Activated B cell treated with CpG ODN at 0.5 μM for 24 hours (primary cell): ENCODE measurements around the gene KCNJ6. TPM values are rescaled to one million over a fixed set of nuclear protein-coding genes. Genes with fewer than 3 reads are reported as not detected.

Source experiments
- ATAC-seq: fragments of 200-7000 bp; cut with Tn5 transposase; one replicate; pipeline ENCODE4 v1.10.0; 2021; ENCODE audit warnings: low read depth, mild to moderate bottlenecking, moderate library complexity
- CTCF ChIA-PET: fragments of 350-600 bp; sonication (Branson Sonifier 250); formaldehyde crosslinking; loops from one replicate; lab custom pipeline; 2021; ENCODE audit warnings: antibody characterized with exemption; lab: Charles Lee
- POLR2A ChIA-PET: fragments of 350-600 bp; sonication (Branson Sonifier 250); formaldehyde crosslinking; loops from one replicate; lab custom pipeline; 2021; ENCODE audit warnings: antibody characterized with exemption; lab: Charles Lee
- DNase-seq: peaks from one replicate; pipeline ENCODE4 v3.0.0; 2022
- H3K27ac Mint-ChIP-seq: one replicate; pipeline ENCODE4 v1.8.0; 2020; ENCODE audit warnings: mixed read lengths
- H3K27me3 Mint-ChIP-seq: one replicate; pipeline ENCODE4 v1.8.0; 2021; ENCODE audit warnings: mixed read lengths
- H3K36me3 Mint-ChIP-seq: one replicate; pipeline ENCODE4 v1.8.0; 2021; ENCODE audit warnings: low read depth, mixed read lengths
- H3K4me1 Mint-ChIP-seq: one replicate; pipeline ENCODE4 v1.8.0; 2021; ENCODE audit warnings: mixed read lengths
- H3K4me3 Mint-ChIP-seq: one replicate; pipeline ENCODE4 v1.8.0; 2020; ENCODE audit warnings: mild to moderate bottlenecking, mixed read lengths
- H3K9me3 Mint-ChIP-seq: one replicate; pipeline ENCODE4 v1.8.0; 2020; ENCODE audit warnings: mixed read lengths
- CTCF ChIP-seq: fragments of 200-600 bp; IDR thresholded peaks from one replicate; pipeline ENCODE4 v1.8.0; 2022; ENCODE audit warnings: antibody characterized with exemption, mild to moderate bottlenecking
- intact Hi-C: fragments of 100-400 bp; cut with micrococcal nuclease; formaldehyde crosslinking; loops from one replicate; pipeline ENCODE4 v1.15.1; 2024
- total RNA-seq: library from RNA; stranded (reverse); gene quantifications from 2 replicates; pipeline ENCODE4 v1.2.3, GENCODE V29; 2022

KCNJ6 gene
- total RNA-seq, 1 donor from 2014 or later, result not detected

GRCh38 chr21:37862536-37862935 is 53.7 kb downstream of the KCNJ6 start:
- H3K9me3 Mint-ChIP-seq, result no peaks in the 10 kb centered on the region
- no peaks in the 10 kb centered on the region for H3K27me3 Mint-ChIP-seq
- no peaks in the 10 kb centered on the region for H3K36me3 Mint-ChIP-seq
- DNase-seq (no peak), ATAC-seq (peak; percentile 28)
- H3K4me3 Mint-ChIP-seq, result no peak overlapping the region
- no peak for TF ChIP-seq CTCF
- ChIA-PET CTCF (no interaction called here), POLR2A (no interaction called here)
- H3K4me1 Mint-ChIP-seq, result peaks cover 10% of the 10 kb centered on the region
- H3K27ac Mint-ChIP-seq, result no peak overlapping the region
- intact Hi-C loops, result no loop called here

GRCh38 chr21:37861561-37861960 is 54.7 kb downstream of the KCNJ6 start:
- H3K4me1 Mint-ChIP-seq, result peaks cover 10% of the 10 kb centered on the region
- intact Hi-C loops, result no loop called here
- POLR2A ChIA-PET, result no interaction called here
- H3K9me3 Mint-ChIP-seq, result no peaks in the 10 kb centered on the region
- H3K36me3 Mint-ChIP-seq, result no peaks in the 10 kb centered on the region
- peaks cover 3% of the 10 kb centered on the region for H3K27me3 Mint-ChIP-seq
- TF ChIP-seq CTCF, result no peak
- H3K4me3 Mint-ChIP-seq, result no peak overlapping the region
- no peak for DNase-seq
- no peak for ATAC-seq
- CTCF ChIA-PET, result no interaction called here
- H3K27ac Mint-ChIP-seq, result no peak overlapping the region

DNA sequence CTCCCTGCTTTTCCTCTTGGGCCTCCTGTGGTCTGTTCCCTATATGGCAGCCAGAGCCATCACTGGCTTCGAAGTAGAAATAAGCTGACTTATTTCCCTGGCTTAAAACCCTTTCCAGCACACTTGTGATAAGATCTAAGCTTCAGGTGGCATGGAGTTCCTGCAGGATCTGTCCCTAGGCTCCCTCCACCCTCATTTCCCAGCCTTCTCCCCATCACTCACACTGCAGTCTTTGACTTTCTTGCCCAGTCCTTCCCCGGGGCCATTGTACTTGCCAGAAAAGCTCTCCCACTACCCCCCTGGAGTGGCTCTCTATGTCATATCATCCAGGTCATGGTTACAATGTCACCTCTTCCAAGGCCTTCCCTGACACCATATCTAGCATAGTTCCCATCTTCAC is 55.8 kb downstream of the KCNJ6 start:
- ChIA-PET POLR2A (no interaction called here), CTCF (no interaction called here)
- no peaks in the 10 kb centered on the region for H3K9me3 Mint-ChIP-seq
- no peak overlapping the region for H3K27ac Mint-ChIP-seq
- H3K4me3 Mint-ChIP-seq, result no peak overlapping the region
- no peak for ATAC-seq
- DNase-seq, result no peak
- H3K36me3 Mint-ChIP-seq, result no peaks in the 10 kb centered on the region
- peaks cover 5% of the 10 kb centered on the region for H3K4me1 Mint-ChIP-seq
- peaks cover 3% of the 10 kb centered on the region for H3K27me3 Mint-ChIP-seq
- intact Hi-C loops, result no loop called here
- TF ChIP-seq CTCF, result no peak

GRCh38 chr21:37855647-37856625 is 60.3 kb downstream of the KCNJ6 start:
- DNase-seq, result no peak
- ATAC-seq, result no peak
- intact Hi-C loops, result no loop called here
- H3K27me3 Mint-ChIP-seq, result peaks cover 5% of the 10 kb centered on the region
- no peaks in the 10 kb centered on the region for H3K4me1 Mint-ChIP-seq
- ChIA-PET POLR2A (no interaction called here), CTCF (no interaction called here)
- H3K27ac Mint-ChIP-seq, result no peak overlapping the region
- H3K36me3 Mint-ChIP-seq, result no peaks in the 10 kb centered on the region
- TF ChIP-seq CTCF, result no peak
- peaks cover 16% of the 10 kb centered on the region for H3K9me3 Mint-ChIP-seq
- H3K4me3 Mint-ChIP-seq, result no peak overlapping the region

- peaks cover 16% of the 10 kb centered on the region for H3K9me3 Mint-ChIP-seq
- no peak for TF ChIP-seq CTCF
- intact Hi-C loops, result no loop called here
- H3K36me3 Mint-ChIP-seq, result no peaks in the 10 kb centered on the region
- no peak overlapping the region for H3K27ac Mint-ChIP-seq
- CTCF ChIA-PET, result no interaction called here
- no peaks in the 10 kb centered on the region for H3K4me1 Mint-ChIP-seq
- POLR2A ChIA-PET, result no interaction called here
- peaks cover 5% of the 10 kb centered on the region for H3K27me3 Mint-ChIP-seq
- DNase-seq, result no peak
- H3K4me3 Mint-ChIP-seq, result no peak overlapping the region
- ATAC-seq, result no peak
These were observed 61.0 kb downstream of the KCNJ6 start for GRCh38 chr21:37855271-37855646.
